ENCODE data around the gene VPS4A.

The VPS4A gene

DNA sequence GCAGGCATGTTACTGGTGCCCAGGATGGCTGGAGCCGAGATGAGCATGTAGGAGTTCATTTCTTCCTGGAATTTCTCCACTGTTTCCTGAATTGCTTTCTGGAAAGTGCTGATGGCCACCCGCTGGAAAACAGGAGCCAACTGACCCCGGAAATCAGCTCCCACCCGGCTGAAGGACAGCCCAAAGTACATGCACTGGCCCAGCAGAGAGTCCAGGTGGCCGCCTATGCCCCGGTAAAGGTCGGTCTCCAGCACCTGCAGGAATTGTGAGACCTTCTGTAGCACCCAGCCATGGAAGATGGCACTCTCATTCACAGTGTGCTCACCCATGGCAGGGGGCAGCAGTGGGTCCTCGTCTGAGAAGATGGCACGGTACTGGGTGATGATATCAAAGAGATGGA lies 23.5 kb downstream of the VPS4A start:
- H3K4me3 ChIP-seq (replicated peaks; ENCODE audit: insufficient read depth, low read length): no peak overlapping the region
- no peaks in the 10 kb centered on the region for H3K27me3 ChIP-seq (ENCODE audit: insufficient read depth, poor library complexity, severe bottlenecking)
- no peak for TF ChIP-seq GABPA (IDR thresholded peaks at IDR 0.05; ENCODE audit: low read depth)
- TF ChIP-seq, protein P1, sequence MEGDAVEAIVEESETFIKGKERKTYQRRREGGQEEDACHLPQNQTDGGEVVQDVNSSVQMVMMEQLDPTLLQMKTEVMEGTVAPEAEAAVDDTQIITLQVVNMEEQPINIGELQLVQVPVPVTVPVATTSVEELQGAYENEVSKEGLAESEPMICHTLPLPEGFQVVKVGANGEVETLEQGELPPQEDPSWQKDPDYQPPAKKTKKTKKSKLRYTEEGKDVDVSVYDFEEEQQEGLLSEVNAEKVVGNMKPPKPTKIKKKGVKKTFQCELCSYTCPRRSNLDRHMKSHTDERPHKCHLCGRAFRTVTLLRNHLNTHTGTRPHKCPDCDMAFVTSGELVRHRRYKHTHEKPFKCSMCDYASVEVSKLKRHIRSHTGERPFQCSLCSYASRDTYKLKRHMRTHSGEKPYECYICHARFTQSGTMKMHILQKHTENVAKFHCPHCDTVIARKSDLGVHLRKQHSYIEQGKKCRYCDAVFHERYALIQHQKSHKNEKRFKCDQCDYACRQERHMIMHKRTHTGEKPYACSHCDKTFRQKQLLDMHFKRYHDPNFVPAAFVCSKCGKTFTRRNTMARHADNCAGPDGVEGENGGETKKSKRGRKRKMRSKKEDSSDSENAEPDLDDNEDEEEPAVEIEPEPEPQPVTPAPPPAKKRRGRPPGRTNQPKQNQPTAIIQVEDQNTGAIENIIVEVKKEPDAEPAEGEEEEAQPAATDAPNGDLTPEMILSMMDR (IDR thresholded peaks at IDR 0.05; ENCODE audit: insufficient read depth, low read length): no peak
- no peak for TF ChIP-seq SPI1 (IDR thresholded peaks at IDR 0.05; ENCODE audit: borderline replicate concordance, low read depth)
- no peak for TF ChIP-seq POLR2AphosphoS5 (IDR thresholded peaks at IDR 0.05; ENCODE audit: low read depth)
- TF ChIP-seq, protein P2, sequence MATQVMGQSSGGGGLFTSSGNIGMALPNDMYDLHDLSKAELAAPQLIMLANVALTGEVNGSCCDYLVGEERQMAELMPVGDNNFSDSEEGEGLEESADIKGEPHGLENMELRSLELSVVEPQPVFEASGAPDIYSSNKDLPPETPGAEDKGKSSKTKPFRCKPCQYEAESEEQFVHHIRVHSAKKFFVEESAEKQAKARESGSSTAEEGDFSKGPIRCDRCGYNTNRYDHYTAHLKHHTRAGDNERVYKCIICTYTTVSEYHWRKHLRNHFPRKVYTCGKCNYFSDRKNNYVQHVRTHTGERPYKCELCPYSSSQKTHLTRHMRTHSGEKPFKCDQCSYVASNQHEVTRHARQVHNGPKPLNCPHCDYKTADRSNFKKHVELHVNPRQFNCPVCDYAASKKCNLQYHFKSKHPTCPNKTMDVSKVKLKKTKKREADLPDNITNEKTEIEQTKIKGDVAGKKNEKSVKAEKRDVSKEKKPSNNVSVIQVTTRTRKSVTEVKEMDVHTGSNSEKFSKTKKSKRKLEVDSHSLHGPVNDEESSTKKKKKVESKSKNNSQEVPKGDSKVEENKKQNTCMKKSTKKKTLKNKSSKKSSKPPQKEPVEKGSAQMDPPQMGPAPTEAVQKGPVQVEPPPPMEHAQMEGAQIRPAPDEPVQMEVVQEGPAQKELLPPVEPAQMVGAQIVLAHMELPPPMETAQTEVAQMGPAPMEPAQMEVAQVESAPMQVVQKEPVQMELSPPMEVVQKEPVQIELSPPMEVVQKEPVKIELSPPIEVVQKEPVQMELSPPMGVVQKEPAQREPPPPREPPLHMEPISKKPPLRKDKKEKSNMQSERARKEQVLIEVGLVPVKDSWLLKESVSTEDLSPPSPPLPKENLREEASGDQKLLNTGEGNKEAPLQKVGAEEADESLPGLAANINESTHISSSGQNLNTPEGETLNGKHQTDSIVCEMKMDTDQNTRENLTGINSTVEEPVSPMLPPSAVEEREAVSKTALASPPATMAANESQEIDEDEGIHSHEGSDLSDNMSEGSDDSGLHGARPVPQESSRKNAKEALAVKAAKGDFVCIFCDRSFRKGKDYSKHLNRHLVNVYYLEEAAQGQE (IDR thresholded peaks at IDR 0.05; ENCODE audit: insufficient replicate concordance, low read depth): no peak
- no peak overlapping the region for H3K27ac ChIP-seq (replicated peaks)
- DNase-seq (ENCODE audit: low read depth in 1 of 2, low spot score in 1 of 2): no peak

DNA sequence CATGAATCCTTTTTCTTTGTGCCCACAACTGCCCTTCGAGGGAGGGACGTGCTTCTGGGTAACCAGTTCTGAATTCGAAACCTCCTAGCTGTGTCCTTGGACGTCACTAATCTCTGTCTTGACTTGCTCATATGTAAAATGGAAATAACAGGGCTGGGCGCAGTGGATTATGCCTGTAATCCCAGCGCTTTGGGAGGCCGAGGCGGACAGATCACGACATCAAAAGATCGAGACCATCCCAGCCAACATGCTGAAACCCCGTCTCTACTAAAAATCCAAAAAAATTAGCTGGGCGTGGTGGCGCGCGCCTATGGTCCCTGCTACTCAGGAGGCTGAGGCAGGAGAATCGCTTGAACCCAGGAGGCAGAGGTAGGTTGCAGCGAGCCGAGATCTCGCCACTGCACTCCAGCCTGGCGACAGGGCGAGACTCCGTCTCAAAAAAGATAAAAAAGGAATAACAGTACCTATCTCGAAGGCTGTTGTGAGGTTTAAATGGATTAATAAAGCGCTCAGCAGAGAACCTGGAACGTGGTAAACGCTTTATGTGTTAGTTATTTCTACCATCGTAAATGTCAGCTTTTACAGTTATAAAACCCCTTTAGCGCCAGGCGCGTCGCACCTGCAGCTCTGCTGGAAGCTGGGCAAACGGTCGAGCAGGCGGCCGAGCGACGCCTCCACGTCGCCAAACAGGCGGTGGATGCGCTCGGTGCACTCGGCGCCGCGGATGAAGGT lies 27.6 kb downstream of the VPS4A start:
- Histone ChIP-seq H3K4me3 (replicated peaks; ENCODE audit: insufficient read depth, low read length) (peak overlapping the region; percentile 80), H3K27ac (replicated peaks) (peak overlapping the region; percentile 84), H3K27me3 (ENCODE audit: insufficient read depth, poor library complexity, severe bottlenecking) (no peaks in the 10 kb centered on the region)
- DNase-seq (ENCODE audit: low read depth in 1 of 2, low spot score in 1 of 2): no peak
- TF ChIP-seq GABPA (IDR thresholded peaks at IDR 0.05; ENCODE audit: low read depth): no peak
- no peak for TF ChIP-seq POLR2AphosphoS5 (IDR thresholded peaks at IDR 0.05; ENCODE audit: low read depth)
- TF ChIP-seq SPI1 (IDR thresholded peaks at IDR 0.05; ENCODE audit: borderline replicate concordance, low read depth): no peak
- TF ChIP-seq, protein P2 (IDR thresholded peaks at IDR 0.05; ENCODE audit: insufficient replicate concordance, low read depth): no peak
- TF ChIP-seq, protein P1 (IDR thresholded peaks at IDR 0.05; ENCODE audit: insufficient read depth, low read length): no peak

DNA sequence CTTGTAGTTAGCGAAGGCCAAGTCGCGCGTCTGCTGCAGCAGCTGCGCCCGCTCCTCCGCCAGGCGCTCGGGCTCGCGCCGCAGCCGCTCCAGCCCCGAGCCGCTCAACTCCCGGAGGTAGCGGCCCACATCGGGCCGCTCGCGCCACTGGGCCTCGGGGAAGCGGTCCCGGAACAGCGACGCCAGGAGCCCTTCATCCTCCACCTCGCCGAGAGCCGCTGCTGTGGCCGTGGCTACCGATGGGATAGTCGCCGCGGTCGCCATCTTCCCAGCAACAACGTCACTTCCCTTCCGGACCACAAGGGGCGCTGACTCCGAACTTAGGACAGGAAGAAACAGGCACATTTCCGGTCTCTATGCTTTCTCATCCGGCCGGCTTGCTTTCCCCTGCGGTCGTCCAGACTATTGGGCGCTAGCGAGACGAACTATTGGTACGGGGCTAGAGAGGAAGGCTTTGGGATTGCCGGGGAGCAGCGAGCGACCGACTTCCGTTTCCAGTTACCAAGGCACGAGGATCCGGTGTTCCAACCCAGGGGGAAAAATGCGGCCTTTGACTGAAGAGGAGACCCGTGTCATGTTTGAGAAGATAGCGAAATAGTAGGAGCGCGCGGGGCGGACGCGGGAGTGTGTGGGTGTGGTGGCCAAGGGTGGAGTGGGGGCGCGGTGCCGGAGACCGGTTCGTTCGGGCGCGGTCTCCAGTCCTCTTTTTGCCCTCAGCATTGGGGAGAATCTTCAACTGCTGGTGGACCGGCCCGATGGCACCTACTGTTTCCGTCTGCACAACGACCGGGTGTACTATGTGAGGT lies 28.3 kb downstream of the VPS4A start, which contains the start of the genes COG8 and NIP7:
COG8 (minus strand) TSS at position 276 of the 806 bp plus-strand sequence; CDS start at position 264, 12 bp downstream.
NIP7 (plus strand) TSS at position 484 of the 806 bp plus-strand sequence; CDS start at position 542, 58 bp downstream.
- Histone ChIP-seq H3K27ac (replicated peaks) (peak within 1 kb of the TSS; percentile 84), H3K4me3 (replicated peaks; ENCODE audit: insufficient read depth, low read length) (peak within 1 kb of the TSS; percentile 80), H3K27me3 (ENCODE audit: insufficient read depth, poor library complexity, severe bottlenecking) (no peaks in the 10 kb centered on the region)
- TF ChIP-seq SPI1 (IDR thresholded peaks at IDR 0.05; ENCODE audit: borderline replicate concordance, low read depth) (peak; percentile 71), POLR2AphosphoS5 (IDR thresholded peaks at IDR 0.05; ENCODE audit: low read depth) (peak; percentile 89), GABPA (IDR thresholded peaks at IDR 0.05; ENCODE audit: low read depth) (peak; percentile 95)
- TF ChIP-seq, protein P2 (IDR thresholded peaks at IDR 0.05; ENCODE audit: insufficient replicate concordance, low read depth): peak; percentile 67
- TF ChIP-seq, protein P1 (IDR thresholded peaks at IDR 0.05; ENCODE audit: insufficient read depth, low read length): peak; percentile 81
- peak; percentile 99 for DNase-seq (ENCODE audit: low read depth in 1 of 2, low spot score in 1 of 2)

All from HL-60 (cell line).